GM15510 (cell line): ENCODE data around the gene TFPT.

Source experiments
- POLR2A ChIP-seq: IDR thresholded peaks from 3 replicates; pipeline ENCODE4 v1.6.1; 2011; ENCODE audit warnings: borderline replicate concordance; ENCODE audit not compliant: insufficient read length; ENCODE audit errors: extremely low read depth

TFPT gene

DNA sequence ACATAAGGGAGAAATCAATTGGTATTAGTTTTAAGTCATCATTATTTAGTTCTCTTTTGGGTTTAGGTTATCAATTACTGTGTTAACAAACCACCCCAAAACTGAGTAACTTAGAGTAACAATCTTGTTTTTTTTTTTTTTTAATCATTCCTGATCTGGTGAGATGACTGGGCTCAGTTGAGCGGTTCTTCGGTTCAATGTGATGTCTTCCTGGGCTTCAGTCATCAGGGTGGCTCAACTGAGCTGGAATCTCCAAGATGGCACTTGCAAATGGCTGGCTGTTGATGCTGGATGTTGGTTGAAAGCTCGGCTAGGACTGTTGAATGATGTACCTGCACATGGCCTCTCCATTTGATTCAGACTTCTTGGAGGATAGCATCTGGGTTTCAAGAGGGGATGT is 31.0 kb downstream of the TFPT start:
- no peak for TF ChIP-seq POLR2A

- no peak for TF ChIP-seq POLR2A
Observed at GRCh38 chr19:54081032-54081431, 34.4 kb downstream of the TFPT start, which contains the start of gene TARM1. TSS of gene TARM1 (minus strand) at chr19:54081365. CDS start at chr19:54081340, 25 bp downstream.

- TF ChIP-seq POLR2A: no peak
Observed at GRCh38 chr19:54077334-54077733, 38.1 kb downstream of the TFPT start.

GRCh38 chr19:54074851-54075250 is 40.6 kb downstream of the TFPT start:
- TF ChIP-seq POLR2A: no peak

- TF ChIP-seq POLR2A: no peak
Observed at GRCh38 chr19:54073829-54074228, 41.6 kb downstream of the TFPT start.

GRCh38 chr19:54069470-54069869 is 46.0 kb downstream of the TFPT start:
- TF ChIP-seq POLR2A: no peak

DNA sequence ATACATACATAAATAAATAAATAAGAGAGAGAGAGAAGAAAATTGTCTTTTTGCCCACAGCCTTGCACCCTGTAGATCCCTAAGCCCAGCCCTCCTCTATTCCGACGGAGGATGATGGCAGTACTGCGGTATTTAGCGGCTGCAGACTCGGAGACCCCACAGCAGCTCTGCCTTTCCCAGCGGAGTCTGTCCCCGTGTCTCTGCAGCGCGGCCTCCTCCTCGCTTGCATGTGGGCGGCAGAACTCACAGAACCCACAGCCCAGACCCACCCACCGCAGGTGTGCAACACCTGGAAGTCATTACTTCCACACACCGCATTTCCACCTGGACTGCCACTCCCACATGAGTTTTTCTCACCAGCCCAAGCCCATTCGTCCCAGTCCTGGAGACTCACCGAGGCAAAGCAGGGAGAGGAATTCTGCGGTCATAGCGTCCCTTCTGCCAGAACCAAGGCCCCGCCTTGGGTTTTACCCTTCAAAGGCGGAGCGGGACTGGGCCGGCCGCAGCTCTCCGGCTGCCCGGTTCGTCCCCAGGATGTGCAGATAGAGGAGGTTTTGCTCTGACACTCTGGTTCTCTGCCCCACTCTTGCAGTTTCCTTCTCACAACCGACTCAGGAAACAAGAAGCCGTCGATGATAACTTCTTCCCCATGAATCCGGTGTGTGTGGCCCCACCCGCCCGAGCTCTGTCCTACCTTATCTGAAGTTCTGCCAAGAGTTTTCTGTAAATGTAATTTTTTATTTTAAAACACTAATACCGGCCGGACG is 51.9 kb downstream of the TFPT start, which contains the start of gene VSTM1:
VSTM1 (minus strand) TSS at position 548 of the 767 bp plus-strand sequence; CDS start at position 428, 120 bp downstream.
- TF ChIP-seq POLR2A: no peak

DNA sequence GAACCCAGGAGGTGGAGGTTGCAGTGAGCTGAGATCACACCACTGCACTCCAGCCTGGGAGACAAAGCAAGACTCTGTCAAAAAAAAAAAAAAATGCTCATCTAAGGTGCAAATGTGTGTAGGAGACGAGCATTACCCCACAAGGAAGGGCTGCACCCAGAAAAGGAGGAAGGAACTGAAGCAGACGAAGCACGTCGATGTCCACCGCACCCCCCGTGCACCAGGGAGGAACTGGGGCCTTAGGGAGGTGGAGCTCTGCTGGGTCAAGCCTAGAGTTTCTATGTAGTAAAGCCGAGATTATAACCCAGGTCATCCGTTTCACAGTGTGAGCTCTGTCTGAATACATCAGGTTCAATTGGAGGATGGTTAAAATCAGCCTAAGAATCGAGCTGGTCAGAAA is 52.8 kb downstream of the TFPT start:
- TF ChIP-seq POLR2A: no peak
